Stimulated activated CD4-positive, alpha-beta T cell treated with anti-CD3 and anti-CD28 coated beads, Interleukin-12 subunit alpha, Interleukin-12 subunit beta, amount 100 ng/mL, for 24 hours (primary cell): ENCODE measurements around the gene CD82.
A peak's percentile ranks its signal among the peaks of the same experiment; 100 is the strongest.

Experiments
- DNase-seq, 2 experiments: peaks; one replicate each; pipeline ENCODE4 v3.0.0-alpha.2; 2020; ENCODE audit warnings: low read depth in 2 of 2

CD82 gene

DNA sequence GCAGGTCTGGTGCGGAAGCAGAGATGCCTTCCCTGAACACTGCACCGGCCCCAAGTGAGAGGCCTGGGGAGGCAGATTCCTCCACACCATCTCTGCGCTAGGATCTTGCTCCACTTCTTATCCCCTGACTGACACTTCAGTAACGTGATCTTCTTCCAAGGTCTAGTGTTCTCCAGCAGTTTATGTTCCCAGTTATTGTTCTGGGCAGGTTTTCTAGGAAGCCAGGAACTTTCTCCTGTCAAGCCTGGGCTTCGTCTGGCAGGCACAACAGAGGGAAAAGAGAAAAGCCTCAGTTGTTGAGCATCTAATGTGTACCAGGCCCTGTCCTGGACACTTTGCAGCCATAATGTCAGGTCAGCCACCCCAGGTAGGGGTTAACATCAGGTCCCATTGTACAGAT, 10.5 kb downstream of the CD82 start:
- DNase-seq: no peak

DNA sequence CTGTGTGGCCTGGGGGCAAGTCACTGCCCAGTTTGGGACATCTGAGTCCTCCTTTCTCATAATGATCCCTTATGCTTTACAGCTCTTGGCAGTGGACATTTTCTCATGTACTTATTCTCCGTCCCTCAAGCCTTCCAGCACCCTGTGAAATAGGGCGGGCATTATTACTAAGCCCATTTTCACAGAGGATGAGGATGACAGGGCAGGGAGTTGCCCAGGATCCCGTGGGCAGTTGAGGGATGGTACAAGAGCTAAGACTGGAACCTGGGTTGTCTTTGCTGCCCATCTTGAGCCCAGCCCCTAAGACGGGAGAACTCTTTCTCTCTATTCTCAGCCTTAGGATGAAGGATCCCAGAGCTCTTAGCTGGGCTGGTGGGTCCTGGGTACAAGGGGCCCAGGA, 11.2 kb downstream of the CD82 start:
- no peak for DNase-seq

DNA sequence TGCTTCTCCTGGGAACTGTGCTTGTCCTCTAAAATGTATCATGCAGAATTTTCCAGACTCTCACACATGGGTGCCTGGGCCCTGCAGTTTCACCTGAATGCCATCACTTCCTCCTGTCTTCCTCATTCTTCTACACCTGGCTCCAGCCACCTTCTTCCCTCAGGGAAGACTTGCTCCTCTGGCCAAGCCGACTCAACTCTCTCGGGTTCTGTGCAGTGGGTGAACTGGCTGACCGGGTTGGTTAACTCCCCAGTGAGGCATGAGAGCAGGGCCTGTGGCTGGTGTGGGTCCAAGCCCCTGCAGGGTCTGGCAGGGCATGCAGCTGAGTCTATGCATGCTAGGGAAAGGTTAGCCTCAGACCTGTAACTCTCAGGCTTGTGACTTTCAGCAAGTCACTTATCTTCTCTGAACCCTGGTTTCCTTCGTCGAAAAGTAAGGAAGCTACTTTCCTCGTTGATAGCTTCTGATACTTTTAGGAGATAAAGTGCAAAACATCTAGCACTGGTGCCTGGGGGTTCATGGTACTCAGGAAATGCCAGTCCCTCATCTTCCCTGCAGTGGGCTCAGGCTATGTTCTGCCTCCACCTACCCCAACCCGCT, 11.9 kb downstream of the CD82 start:
- DNase-seq: no peak

DNA sequence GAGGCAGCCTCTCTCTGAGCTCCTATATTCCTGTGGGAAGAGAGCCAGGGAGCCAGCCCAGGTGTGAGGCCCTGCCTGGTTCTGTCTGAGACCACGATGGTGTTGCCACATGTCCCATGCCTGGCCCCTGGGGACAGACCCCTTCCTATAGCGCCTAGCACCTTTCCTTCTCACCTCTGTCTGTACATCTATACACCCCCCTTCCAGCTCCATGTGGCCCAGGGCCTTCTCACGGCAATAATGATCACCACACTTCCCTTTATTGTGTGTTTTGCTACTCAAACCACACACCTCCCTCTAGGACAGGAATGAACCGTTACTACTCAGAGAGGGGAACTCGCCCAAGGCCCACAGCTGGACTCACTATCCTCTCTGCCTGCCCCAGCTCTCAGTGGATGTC, 12.8 kb downstream of the CD82 start:
- no peak for DNase-seq

DNA sequence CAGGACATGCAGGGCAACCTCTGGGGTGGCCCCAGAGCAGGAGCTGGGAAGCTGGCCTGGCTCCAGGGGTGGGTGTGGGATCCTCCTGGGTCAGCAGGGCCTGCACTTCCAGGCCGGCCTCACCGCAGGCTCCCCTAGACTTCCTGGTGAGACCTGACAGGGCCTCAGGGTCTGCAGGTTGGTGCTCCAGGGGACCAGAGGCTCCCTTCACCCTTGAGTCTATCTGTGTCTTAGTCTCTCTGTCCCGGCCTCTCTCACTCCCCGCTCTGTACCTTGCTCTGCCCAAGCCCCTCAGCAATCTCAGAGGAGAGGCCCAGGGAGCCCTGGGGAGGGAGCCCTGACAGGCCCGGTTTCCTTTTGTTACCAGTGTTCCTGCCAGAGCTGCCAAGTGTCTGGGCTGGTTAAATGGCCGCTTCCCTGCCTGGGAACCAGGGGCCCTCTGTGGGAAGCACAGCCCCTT, 13.9 kb downstream of the CD82 start:
- no peak for DNase-seq

DNA sequence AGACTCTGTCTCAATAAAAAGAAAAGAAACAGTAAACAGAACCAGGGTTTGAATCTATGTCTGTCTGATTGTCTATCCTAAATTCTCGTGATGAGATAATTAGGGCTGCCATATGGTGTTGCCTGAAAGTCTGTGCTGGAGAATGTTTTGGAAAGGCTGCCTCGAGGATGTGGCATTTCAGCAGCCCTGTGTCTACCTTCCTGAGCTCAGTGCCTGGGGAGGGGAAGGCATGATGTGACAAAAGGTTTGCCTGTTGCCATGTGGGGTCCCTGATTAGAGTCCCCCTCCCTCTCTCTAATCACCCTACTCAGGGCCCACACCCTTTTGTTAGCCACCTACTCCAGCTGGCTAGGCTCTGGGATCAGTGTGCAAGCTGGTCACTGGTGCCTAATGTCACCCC, 15.2 kb downstream of the CD82 start:
- DNase-seq: no peak

DNA sequence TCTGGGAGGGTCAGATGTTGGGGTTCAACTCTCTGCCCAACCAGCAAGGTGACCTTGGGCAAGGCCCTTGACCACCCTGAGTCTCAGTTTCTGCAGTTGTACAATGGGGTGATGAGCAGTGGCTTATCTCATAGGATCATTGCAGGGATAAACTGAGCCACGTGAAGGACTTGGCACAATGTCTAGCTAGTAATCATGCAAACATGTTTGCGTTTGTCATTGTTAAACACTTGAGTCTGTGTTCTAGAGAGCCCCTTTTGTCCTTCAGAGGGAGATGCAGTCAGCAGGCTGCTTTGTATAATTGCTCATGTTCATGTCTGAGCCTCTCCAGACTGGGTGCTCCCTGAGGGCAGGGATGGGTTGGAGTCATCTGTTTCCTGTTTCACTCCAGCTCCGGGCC, 15.8 kb downstream of the CD82 start:
- DNase-seq: no peak

DNA sequence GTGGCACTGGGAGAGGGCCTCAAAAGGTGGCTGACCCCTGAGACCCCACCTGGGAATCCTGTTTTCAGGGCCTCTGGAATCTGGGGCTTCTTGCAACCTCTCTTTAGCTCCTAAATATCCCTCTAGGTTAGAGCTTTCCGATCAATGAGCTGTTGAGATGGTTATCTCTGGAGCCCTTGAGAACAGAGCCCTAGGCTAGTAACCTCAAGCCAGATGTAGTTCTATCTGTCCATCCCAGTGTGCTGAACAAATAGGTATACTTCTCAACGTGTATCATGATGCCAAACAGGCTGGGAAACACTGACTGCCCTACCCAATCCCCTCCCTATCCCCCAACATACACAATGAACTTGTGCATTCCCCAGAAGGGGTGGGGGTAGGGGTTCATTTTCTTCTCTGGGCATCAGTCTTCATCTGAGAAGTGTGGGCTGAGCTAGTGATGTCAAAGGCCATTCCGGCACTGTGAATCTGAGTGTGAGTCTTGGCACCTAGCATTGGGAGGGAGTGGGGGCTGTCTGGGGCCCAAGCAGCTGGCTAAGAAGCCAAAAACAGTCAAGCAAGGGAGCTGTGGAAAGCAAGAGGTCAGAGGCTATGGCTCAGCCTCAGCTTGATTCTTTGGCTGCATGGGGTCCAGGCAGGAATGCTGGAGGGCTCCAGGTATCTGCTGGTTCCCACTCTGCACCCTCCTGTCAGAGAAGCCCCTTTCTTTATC, 17.3 kb downstream of the CD82 start:
- no peak for DNase-seq

DNA sequence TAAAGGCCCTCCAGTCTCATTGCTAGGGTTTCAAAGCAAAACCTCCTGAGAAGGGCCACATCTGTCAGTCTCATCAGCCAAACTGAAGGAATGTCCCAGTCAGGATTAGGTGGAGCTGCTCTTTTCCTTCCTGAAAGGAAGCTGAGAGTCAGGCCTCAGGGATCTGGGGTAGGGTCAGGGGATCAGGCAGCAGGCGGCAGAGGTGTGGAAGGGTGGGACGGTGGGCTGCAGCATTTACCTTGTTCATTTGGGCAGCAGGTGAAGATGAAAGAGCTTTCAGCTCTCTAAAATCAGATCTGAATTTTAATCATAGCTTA, 17.8 kb downstream of the CD82 start:
- DNase-seq: no peak

DNA sequence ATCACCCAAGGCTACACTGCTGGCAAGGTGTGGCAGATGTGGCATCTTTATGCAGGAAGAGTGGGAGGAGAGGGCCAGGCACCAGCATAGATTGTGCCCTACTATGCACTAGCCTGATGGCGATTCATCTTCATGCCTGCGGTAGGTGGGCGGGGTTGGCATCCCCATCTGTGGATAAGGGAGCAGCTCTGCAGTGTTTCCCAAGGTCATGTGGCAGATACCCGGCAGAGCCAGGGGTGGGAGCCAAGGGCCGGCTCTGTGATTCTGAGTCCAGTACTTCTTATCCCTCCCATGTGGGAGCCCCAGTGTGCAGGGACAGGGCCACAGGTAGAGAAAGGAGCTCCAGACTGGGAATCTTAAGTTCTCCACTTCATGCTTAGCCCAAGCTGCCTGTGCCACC, 20.0 kb downstream of the CD82 start:
- no peak for DNase-seq

DNA sequence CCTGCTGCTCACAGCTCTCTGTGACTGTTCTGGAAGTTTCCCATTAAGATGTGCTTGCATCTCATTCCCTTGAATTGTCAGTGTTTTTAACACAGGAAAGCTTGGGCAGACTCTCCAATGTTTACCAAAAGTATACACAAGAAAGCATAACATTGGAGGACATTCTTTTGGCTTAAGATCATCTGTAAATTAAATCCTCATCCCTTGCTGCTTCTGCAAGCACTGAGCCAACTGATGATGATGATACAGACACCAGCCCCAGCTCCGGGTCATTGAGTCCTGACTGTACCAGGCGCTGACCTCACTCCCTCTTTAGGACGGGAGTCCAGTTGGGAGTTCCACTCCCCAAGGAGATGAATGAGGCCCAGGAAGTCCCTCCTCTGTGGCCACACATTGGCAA, 23.8 kb downstream of the CD82 start:
- no peak for DNase-seq

DNA sequence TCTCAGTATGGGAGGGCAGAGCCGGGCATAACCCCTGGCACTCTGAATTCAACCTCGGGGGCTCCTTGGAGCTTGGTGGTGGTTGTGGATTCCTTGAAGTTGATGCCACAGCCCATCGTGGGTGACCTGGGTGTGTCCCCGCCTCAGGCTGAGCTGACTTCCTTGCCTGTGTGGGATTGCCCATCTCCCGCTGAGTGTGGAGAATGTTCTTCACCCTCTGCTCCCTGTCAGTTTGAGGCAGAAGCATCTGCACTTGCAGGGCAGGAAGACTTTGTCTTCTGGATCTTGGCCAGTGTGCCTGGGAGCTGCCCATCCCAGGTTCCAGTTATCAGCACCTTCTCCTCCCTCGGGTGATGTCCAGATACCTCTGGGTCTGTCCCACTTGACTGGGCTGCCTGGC, 25.3 kb downstream of the CD82 start:
- DNase-seq: no peak

DNA sequence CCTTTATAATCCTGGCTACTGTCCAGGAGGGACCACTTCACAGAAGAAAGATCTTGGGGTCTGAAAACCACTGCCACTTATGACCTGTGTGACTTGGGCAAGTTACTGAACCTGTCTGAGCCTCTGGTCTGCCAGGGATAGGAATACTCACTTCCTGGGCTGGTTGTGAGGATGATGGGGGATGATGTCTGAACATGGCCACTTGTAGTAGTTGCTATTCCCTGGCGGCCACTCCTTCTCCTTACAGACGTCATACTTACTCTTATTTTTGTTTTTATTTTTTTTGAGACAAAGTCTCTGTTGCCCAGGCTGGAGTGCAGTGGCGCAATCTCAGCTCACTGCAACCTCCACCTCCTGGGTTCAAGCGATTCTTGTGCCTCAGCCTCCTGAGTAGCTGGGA, 26.1 kb downstream of the CD82 start:
- DNase-seq: no peak

DNA sequence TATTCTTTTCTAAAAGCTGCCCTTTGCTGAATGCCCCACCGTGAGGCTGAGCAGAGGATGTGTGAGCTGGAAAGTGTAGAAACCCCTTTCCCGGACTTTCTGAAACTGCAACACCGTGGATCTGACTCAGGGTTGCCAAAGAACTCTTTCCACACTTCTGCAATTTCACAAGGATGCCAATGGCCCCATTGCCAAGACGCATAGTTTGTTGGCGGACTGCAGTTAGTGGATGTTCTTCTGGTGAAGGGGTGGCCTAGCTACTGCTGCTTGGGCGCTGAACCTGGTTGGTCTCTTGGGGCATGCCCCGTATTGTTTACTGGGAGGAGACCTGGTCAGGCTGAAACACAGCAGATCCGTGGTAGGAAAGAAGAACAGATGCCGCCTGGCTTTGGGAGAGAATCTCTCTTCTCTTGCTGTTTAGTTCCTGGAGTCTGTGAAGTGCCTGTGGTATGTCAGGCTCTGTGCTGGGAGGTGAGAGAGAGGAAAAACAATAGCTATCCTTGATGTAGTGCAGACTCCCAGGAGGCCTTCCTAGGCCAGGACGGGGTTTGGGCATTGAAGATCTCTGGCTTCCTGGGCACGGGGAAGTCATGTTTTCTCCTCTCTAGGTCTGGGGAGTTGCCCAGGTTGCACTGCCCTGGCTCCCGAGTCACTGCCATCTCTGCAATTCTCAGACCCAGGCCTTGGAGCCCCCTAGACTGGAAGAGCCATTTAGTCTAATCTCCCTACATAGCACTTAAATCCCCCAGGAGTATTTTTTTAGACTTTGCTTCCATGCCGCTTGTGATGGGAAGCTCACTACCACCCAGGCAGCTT, 26.9 kb downstream of the CD82 start:
- no peak for DNase-seq

DNA sequence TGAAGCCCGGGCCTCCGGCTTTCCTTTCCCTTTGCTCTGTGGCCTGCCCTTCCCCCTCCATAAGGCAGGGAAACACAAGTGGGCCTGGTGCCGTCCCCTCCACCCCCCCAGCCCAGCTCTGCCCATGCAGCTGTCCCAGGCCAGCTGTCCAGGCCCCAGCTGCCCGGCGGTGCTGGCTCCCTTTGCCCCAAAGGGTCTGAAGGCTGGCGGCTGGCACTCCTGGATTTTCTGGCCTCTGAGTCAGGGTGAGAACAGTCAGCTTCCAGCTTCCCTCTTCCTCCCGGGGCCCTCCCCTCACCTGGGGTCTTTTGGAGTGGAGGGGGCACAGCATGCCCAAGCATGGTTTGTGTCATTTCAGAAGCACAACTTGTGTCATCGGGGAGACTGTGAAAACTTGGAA, 27.8 kb downstream of the CD82 start:
- no peak for DNase-seq

DNA sequence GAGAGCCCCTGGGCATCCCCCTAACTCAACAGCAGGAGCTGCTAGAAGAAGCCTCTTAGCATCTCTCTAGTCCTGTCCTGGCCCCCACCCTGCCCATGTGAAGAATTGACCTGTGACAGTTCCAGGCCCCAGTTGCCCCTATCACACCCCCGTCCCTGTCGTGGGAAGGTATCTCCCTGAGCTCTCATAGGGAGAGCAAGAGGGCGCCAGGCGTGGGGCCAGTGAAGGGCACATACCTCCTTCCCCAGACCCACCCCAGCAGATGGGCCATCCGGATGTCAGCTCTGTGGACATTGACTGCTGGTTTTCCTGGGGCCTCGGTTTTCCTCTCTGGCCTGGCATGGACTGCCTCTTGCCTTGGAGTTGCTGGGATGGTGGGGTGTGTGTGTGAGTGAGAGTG, 29.5 kb downstream of the CD82 start:
- DNase-seq: no peak

DNA sequence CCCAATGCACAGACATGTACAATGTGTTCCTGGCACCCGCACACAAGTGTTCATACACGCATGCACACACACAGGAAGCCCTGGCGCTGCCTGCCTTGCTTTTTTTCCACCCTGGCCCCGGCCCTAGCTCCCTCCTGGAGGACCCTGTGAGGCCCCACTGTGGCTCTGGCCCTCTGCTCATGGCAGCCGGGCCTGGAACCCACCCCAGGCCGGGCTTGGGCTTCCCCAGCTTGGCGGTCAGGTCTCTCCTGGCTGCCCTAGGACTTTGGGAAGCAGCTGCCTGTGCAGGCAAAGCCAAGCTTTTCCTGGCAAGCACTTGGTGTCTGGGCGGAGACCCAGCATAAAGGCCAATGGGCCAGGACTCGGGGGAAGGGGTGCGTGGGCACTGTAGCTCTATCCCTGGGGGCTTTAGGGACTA, 30.5 kb downstream of the CD82 start:
- DNase-seq: no peak

DNA sequence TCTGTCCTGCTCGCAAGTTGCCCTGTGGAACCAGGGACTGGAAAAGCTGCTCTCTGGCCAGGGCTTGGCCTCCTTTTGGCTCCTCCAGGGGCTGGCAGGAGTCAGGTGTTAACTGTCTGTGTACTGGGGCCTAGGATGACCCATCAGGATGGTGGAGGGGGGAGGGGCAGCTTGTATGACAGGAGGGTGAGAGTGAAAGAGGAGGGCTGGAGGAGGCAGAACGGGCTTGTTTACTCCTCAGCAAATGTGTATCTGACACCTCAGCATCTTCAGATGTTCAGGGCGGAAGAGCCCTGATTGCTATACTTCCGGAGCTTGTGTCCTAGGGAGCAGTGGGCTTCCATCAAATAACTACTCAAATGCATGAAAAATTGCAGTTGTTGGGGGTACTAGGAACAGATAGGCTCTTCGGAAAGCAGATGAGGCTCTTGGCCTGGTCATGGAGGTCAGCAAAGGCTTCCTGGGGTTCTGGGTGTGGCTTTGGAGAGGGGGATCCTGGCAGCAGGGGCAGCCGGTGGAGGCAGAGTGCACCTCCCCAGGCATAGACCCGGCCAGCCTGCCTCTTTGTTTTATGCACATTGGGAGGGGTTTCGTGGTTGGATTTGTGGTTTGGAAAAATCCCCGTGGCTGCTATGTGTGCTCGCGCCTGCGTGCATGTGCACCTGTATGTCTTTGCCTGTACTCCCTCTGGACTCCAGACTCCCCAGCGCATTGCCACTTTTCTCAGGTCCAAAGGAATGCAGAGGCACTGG, 31.2 kb downstream of the CD82 start:
- peak in 1 of 2 experiments; percentile 69 for DNase-seq

DNA sequence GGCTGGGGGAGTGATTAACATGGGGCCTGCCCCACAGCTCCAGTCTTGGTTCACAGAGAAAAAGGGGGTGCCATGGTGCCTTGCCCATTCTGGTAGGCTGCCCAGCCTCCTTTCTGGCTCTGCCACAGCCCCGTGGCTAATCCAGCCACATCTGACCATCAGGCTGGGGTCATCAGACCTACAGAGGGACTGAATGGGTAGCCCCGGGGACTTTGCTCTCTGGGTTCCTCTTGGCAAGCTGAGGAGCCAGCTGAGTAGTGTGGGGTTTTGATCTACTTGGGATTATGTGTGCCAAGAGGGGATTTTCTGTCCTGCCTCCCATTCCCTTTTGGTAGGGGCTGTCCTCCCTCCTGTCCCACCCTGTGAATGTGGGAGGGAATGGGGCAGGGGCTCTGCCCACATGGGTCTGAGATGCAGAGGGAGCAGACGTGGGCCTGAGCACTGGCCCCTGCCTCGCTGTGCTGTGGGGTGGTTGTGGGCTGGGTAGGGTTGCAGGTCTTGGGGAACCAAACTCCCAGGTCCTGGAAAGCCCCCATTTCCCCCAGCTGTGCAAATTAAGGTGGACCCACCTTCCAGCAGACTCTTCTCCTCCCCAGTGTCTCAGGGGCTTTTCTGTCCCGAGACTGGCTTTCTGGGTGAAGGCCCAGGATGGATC, 32.0 kb downstream of the CD82 start:
- DNase-seq: no peak

DNA sequence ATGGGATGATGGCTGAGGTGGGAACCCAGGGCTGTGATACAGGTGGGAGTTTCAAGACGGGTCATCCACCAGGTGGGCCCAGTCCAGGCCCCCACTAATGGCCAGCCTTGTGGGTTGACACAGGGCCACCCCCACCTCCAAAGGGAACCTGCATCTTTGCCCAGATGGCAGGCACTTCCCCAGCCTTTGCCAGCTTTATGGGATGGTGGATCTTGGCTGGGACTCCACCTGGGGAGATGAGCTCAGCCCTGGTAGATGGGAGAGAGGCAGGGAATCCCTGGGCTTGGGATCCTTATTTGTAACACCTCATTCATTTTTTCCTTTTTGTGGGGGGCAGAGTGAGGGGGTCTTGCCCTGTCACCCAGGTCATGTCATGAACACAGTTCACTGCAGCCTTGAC, 33.4 kb downstream of the CD82 start:
- no peak for DNase-seq

DNA sequence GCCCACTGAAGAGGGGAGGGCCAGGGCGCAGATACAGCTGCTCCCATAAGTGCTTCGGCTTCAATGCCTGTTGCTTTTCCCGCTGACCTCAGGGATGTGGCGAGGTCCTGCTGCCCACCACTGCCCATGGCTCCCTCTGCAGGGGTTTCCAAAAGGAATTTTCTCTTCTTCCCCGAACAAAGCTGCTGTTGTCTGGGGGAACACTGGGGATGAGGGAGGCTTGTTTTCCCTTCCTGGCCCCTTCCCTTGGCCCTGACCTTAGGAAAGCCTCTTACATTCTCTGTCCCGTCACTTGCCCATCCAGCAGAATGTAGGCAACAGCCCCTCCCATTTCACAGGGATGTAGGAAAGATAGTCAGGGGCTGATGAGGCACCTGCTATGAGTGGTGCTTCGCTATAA, 34.8 kb downstream of the CD82 start:
- DNase-seq: no peak

DNA sequence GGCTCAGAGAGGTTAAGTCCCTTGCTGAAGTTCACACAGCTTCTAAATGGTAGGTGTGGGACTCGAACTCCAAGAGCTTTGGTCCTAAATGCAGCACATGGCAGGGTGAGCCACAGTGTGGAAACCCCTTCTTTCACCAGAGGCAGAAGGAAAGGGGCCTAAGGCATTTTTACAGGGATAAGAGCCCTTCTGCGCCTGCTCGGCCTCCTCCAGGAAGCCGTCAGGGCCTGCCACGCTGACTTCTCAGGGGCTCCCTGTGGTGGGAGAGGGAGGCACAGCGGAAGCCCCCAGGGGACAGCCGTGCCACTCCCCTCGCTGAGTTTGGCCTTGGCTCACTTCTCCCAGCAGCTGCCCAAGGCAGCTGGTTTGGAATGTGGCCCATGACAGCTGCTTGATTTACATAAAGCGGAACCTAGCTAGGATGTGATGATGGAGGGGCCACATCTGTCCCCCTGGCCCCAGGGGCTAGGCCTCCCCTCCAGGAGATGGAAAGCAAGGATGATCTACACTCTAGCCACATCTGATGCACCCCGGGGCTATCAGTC, 35.4 kb downstream of the CD82 start:
- no peak for DNase-seq
